Fibroblast of the aortic adventitia (primary cell): Measurements from ENCODE around the gene KRTAP13-3. TPM values are rescaled to one million over a fixed set of nuclear protein-coding genes. Genes with fewer than 3 reads are reported as not detected.

ENCODE experiments used
- DNase-seq: peaks from one replicate; pipeline ENCODE4 v3.0.0-alpha.2; 2010; ENCODE audit warnings: low read depth
- H3K4me3 ChIP-seq: 2 replicates; pipeline ENCODE4 v1.5.1; 2011; ENCODE audit warnings: low read depth, mild to moderate bottlenecking, control low read depth, low read length, moderate library complexity
- CTCF ChIP-seq: IDR thresholded peaks from 2 replicates; pipeline ENCODE4 v1.5.1; 2011; ENCODE audit warnings: mild to moderate bottlenecking, low read length, control low read depth, inconsistent platforms; ENCODE audit not compliant: insufficient read depth
- total RNA-seq: library from RNA; depleted of rRNA; stranded (reverse); fragments of >200 nt; gene quantifications from 2 replicates; pipeline ENCODE4 v1.2.3, GENCODE V29; 2012; ENCODE audit warnings: low replicate concordance

KRTAP13-3 gene
- total RNA-seq, 1 donor = not detected

- TF ChIP-seq CTCF = no peak
- H3K4me3 ChIP-seq = no peak overlapping the region
- DNase-seq = no peak
Measured at GRCh38 chr21:30443226-30443625, 17.5 kb upstream of the KRTAP13-3 start.

- no peak for DNase-seq
- no peak within 1 kb of the TSS for H3K4me3 ChIP-seq
- no peak for TF ChIP-seq CTCF
Measured at GRCh38 chr21:30439975-30440374, 14.2 kb upstream of the KRTAP13-3 start, which contains the start of gene KRTAP15-1. Gene KRTAP15-1, plus strand, starts transcription at chr21:30440275. Its CDS starts 53 bp downstream, at chr21:30440328.

- TF ChIP-seq CTCF = no peak
- H3K4me3 ChIP-seq = no peak overlapping the region
- DNase-seq = no peak
Measured at GRCh38 chr21:30437010-30437565, 11.4 kb upstream of the KRTAP13-3 start.

- peak; percentile 30 for TF ChIP-seq CTCF
- DNase-seq = peak; percentile 0
Measured at GRCh38 chr21:30434033-30434631, 8.4 kb upstream of the KRTAP13-3 start.

GRCh38 chr21:30430170-30430655 is 4.5 kb upstream of the KRTAP13-3 start, which contains the start of gene KRTAP13-4:
Gene KRTAP13-4, plus strand, starts transcription at chr21:30430220. Its CDS starts 56 bp downstream, at chr21:30430276.
- no peak for DNase-seq
- no peak for TF ChIP-seq CTCF
- H3K4me3 ChIP-seq = no peak within 1 kb of the TSS

More at GRCh38 chr21:30434033-30434631, 8.4 kb upstream of the KRTAP13-3 start:
- H3K4me3 ChIP-seq = no peak overlapping the region

GRCh38 chr21:30426731-30427130 is 1.0 kb upstream of the KRTAP13-3 start:
- no peak overlapping the region for H3K4me3 ChIP-seq
- no peak for TF ChIP-seq CTCF
- DNase-seq = no peak
